ENCODE measurements around the gene IKZF1.

DNA sequence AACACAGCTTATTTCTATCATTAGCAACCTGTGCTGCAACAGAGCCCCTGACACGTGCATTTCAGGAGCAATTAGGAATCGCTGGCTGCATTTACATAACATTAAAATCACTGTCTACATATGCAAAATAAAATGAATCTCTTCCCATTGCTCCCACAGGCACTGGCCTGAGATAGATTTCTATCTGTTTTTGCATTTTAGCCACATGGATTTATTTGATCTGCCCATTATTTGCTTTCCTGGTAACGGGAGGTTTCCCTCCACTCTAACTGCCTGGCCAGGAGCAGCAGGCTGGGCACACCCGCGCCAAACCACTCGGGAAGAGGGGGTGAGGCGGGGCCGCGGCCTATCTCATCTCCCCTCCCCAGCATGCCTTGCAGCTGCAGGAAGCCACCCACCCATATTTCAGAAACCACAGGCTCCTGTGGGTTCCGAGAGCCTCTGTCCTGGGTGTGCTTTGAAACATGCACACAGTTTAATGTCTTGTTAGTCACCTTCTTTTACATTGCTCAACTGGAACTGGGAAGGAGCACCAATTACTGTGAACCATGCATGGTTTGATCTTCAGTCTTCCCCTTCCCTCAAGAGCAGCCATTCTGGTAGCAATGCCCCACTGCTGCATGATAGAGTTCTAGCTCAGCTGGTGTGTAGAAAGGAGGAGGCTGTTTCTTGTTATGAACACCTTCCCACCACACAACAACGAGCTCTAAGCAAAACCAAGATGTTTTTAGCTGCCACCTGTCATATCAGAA, 37.7 kb upstream of the IKZF1 start:
- TF ChIP-seq, protein P1, sequence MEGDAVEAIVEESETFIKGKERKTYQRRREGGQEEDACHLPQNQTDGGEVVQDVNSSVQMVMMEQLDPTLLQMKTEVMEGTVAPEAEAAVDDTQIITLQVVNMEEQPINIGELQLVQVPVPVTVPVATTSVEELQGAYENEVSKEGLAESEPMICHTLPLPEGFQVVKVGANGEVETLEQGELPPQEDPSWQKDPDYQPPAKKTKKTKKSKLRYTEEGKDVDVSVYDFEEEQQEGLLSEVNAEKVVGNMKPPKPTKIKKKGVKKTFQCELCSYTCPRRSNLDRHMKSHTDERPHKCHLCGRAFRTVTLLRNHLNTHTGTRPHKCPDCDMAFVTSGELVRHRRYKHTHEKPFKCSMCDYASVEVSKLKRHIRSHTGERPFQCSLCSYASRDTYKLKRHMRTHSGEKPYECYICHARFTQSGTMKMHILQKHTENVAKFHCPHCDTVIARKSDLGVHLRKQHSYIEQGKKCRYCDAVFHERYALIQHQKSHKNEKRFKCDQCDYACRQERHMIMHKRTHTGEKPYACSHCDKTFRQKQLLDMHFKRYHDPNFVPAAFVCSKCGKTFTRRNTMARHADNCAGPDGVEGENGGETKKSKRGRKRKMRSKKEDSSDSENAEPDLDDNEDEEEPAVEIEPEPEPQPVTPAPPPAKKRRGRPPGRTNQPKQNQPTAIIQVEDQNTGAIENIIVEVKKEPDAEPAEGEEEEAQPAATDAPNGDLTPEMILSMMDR (IDR thresholded peaks at IDR 0.05; ENCODE audit: low read depth, low read length, poor library complexity, severe bottlenecking), result no peak
- TF ChIP-seq EZH2phosphoT487 (IDR thresholded peaks at IDR 0.05; ENCODE audit: borderline replicate concordance, low read length), result no peak
